Choroid plexus epithelial cell (primary cell): ENCODE data around the gene EIF2S2.

Source experiments
- DNase-seq: peaks from one replicate; pipeline ENCODE4 v3.0.0-alpha.2; 2010; ENCODE audit warnings: low read depth
- H3K4me3 ChIP-seq: 2 replicates; pipeline ENCODE4 v1.5.1; 2011; ENCODE audit warnings: low read depth, mild to moderate bottlenecking, control low read depth, low read length, moderate library complexity
- CTCF ChIP-seq: conservative IDR thresholded peaks from 2 replicates; pipeline ENCODE4 v1.5.1; 2011; ENCODE audit warnings: low read depth, mild to moderate bottlenecking, control low read depth, inconsistent platforms, low read length, moderate library complexity

EIF2S2 gene

GRCh38 chr20:34112600-34113101, 608 bp upstream of the EIF2S2 start:
- H3K4me3 ChIP-seq: peak overlapping the region; percentile 91
- DNase-seq: peak; percentile 66
- no peak for TF ChIP-seq CTCF

DNA sequence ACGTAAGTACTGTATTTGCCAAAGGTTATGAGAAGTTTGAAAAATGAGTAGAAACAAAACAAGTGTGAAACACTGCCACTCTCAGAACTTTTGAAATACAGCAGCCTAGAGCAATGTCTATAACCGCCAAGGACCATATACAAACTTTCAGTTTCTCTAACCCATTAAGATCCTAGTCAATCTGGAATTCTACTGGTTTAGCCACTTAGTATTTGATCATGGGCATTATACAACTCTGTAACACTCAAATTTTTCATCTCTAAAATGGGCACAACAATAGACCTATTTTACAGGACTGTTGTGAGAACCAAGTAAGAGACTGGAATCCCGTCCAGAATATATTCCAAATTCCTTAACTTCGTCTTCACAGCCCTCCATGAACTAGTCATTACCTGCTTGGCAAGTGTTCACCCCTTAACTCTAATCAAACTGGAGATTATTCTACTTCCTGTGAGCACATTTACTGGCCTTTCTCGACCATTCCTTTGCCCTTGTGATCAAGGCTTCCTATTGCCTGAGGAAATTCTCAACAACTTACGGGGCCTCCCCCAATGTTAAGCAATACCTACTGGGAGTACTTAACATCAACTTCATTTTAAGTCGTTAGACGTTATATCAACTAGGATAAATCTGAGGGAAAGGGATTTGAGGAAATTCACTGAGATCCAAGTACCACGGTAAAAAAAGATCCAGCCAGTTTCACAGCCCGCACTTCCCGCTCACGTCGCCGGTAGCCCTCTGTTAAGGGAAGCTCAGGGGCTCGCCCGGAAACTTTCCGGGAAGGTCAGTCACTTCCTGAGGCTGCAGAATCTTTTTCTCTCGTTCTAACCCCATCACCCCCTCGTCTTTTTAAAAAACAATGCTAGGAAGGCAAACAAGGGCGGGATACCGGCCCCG, 1.1 kb downstream of the EIF2S2 start:
- peak; percentile 14 for TF ChIP-seq CTCF
- DNase-seq: peak; percentile 89
- H3K4me3 ChIP-seq: peak overlapping the region; percentile 91

DNA sequence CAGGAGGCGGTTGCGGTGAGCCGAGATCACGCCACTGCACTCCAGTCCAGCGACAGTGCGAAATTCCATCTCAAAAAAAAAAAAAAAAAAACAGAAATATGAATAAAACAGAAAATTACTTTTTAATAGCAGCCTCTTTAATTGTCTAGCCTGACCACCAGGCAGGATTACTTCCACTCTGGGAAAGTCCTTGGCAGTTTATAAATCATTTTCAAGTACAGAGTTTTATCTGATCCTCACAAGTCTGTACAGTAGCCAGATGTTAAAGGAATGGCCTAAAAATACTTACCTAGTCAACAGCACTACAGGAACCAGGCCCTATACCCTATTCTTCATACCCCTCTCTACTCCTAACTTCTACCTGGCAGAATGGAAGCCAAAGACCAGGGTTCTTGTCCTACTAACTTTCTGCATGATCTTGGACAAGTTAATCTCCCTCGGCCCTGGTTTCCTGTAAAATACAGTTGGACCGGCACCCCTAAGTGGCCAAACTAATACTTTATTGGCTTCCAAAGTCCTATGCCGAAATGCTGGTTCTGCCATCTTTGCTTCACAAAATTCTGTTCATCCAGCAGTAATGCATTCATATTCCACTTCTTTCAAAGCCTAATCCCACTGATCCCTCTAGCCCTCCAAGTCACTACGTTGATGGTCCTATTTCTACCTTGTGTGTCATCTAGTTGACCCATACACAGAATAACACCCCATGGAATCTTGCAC, 1.9 kb downstream of the EIF2S2 start:
- H3K4me3 ChIP-seq: peak overlapping the region; percentile 91
- DNase-seq: no peak
- TF ChIP-seq CTCF: no peak

DNA sequence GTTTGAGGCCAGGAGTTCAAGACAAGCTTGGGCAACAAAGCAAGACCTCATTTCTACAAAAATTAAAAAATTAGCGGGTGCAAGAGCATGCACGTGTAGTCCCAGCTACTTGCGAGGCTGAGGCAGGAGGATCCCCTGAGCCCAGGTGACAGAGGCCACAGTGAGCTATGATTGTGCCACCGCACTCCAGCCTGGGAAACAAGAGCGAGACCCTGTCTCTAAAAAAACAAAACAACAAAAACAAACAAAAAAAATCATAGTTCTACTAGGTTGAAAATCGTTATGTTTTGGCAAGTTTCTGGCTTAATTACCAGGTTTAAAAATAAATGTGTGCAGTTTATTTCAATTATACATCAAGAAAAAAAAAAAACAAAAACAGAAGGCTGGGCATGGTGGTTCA, 2.6 kb downstream of the EIF2S2 start:
- H3K4me3 ChIP-seq: no peak overlapping the region

GRCh38 chr20:34108616-34109174, 3.3 kb downstream of the EIF2S2 start:
- no peak for DNase-seq
- TF ChIP-seq CTCF: no peak
- no peak overlapping the region for H3K4me3 ChIP-seq

More for the DNA sequence above, 2.6 kb downstream of the EIF2S2 start:
- DNase-seq: no peak
- TF ChIP-seq CTCF: no peak

GRCh38 chr20:34105978-34106675, 5.9 kb downstream of the EIF2S2 start:
- TF ChIP-seq CTCF: no peak
- no peak overlapping the region for H3K4me3 ChIP-seq
- DNase-seq: no peak
